Medulla oblongata (tissue), 1 donor: ENCODE data around the gene DAAM1.

Experiments used
- DNase-seq: peaks from one replicate; pipeline ENCODE4 v3.0.0-alpha.2; 2015; ENCODE audit errors: extremely low spot score

The DAAM1 gene

DNA sequence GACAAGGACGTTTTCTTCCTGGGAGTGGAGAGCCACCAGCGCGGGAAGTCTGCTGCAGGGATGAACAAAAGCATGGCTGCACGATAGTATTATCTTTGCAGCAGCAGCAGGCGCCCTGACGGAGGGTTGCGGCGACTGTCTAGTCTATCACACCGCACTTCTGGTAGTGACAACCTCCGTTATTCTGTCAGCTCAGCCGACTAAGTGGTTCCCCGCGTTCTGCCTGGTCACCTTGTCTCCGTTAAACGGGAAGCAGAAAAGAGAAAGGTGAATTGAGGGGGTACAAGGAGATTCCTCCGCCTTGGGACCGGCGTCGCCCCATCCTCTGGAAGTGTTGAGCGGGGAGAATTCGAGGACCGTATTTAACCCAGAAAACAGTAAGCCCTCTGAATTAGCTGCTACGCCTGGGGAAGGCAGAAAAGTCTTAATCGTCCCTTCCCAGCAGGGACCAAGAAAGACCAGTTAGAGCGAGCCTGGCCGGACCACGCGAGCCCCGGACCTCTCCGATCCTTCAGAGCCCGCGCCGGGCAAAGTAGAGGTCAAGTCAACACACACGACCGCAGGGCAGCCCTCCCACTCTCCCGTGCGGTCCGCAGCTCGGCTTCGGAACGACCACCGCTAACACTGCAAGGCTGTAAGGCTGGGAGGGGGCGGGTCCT lies 536 bp upstream of the DAAM1 start:
- no peak for DNase-seq

DNA sequence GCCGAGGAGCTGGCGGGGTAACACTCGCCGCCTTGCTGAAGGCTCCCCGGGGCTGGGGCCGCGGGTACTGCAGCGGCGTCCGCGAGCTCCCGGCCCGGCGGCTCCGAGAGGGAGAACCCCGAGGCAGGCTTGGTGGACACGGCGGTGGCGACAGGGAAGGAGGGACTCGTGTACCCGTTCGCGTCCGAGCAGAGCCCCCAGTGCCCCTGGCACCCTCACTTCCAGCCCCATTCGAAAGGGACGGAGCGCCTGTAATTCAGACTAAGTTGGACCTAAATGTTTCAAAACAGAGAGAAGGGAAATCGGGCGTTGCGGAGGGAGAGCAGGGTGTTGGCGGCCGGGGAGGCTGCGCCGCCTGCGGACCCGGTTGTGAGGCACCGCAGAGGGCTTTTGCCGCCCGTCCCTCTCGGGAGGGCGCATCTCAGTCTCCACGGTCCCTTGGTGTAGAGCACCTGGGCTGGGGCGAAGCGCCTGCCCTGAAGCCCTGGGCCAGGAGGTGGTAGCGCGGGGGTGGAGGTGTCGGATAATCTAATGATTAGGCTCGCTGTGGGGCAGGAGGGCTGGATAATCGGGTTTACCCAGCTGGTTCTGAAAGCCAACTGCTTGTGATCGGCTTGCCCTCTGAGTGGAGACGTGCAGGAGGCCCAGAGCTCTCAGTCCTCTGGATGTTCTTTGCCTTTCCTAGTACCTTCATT lies 771 bp downstream of the DAAM1 start:
- peak; percentile 24 for DNase-seq

DNA sequence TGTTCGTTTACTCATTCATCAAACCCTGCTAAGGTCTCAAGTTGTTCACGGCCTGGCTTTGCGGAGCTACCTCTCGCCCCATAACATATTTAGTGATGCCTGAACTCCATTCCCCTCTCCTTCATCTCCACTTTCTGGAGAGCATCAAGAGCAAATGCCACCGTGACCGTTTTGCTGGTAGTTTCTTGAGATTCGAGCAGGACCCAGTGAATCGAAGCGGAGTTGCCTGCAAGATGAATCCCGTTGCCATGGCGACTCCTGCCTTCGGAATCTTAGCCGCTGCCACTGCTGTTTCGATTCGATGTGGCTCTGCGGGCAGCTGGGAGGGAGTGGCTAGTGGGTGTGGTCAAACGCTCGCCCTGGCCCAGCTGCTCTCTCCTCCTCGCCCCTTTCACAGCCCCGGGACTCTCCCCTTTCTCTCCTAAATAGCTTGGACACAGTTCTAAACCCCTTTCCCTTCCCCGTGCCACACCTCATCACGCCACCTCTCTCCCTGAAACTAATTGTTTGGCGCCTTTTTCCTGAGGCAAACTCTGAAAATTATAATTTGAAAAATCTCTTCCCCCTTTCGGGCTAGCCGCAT lies 1.4 kb downstream of the DAAM1 start:
- peak; percentile 82 for DNase-seq

DNA sequence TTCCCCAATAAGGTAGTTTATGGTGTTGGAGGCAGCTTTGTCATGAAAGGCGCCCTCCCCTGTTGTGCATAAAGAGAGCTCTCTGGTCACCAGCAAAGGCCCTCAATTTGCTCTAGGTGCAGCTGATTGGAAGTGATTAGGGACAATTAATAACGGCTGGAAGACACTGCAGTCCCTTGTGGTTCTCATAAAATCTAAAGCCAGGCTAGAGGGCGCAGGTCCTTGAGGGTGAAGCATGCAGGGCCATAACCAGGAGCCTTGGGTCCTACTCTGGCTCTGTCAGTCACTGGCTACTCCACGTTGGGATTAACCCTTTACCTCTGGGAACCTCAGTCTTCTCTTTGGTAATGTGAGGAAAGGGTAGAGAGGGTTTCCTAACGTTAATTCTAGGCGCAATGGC lies 1.9 kb downstream of the DAAM1 start:
- peak; percentile 19 for DNase-seq

DNA sequence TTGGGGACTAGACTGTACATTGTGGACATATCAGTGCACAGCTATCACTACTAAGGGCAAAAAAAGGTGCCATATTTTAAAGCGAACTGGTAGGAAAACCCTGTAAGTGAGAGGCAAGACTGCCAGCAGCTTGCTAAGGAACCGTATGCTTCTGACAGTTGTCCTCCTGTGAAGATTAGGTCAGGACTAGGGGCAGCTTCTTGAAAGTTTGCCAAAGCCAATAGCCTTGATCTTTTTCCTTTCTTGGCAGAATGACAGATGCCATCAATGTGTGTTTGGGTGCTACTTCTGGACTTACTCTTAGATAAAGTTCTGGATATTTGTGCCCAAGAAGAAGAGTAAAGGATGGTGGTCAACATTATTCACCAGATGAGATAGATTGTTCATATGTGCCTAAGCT lies 7.4 kb downstream of the DAAM1 start:
- DNase-seq: no peak

DNA sequence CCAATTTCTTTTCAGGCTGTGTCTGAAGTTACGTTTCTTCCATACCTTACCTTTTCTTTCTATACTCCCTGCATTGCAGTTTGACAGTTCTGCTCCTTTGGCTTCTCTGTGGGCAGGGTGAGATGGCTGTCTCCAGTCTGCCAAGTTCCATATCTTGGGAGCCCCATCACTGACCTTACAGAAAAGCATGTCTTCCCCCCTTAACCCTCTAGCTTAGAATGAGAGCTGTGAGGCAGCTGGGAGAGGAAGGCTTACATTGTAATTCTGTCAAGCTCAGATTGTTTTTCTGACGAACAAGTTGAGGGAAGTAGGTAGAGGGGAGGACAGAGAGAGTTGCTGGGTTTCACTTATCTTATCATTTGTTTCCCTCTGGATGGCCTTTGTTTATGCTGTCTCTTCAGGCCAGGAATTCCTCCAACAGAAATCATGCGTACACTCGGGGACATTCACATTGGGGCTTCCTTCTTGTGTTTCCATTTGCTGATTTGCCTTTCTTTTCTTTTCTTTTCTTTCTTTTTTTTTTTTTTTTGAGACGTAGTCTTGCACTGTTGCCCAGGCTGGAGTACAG lies 9.3 kb downstream of the DAAM1 start:
- DNase-seq: no peak

DNA sequence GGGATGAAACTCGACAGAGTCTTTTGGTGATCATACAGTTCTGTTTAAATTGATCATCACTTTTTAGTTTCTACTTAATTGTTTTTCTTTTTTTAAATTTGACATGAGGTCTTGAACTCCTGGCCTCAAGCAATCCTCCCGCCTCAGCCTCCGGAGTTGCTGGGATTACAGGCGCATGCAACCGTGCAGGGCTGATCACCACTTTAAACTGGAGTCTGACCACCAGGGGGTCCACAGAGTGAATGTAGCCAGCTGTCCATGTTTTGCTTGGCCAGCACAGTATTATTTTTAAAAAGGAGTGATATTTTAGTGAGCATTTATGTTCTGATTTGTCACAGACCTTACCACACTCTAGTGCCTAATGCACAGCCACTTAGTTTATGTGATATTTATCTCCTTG lies 10.7 kb downstream of the DAAM1 start:
- DNase-seq: no peak

DNA sequence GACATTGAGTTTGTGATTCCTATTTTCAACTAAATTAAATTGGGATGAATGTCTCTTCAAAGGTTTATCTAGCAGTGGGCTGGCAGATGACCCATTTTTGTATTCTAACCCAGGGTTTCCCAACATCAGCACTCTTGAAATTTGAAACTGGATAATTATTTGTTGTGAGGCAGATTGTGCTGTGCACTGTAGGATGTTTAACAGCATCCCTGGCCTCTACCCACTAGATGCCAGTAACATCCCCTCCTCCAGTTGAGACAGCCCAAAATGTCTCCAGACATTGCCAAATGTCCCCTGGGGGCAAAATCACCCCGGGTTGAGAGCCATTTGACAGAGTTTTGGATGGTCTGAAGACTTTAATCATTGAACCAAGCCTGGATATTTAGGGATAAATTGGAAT lies 11.1 kb downstream of the DAAM1 start:
- no peak for DNase-seq

GRCh38 chr14:59200195-59200594 lies 11.7 kb downstream of the DAAM1 start:
- DNase-seq: no peak

GRCh38 chr14:59202031-59202430 lies 13.6 kb downstream of the DAAM1 start:
- no peak for DNase-seq

- no peak for DNase-seq
Observed at GRCh38 chr14:59204305-59204704, 15.8 kb downstream of the DAAM1 start.

DNA sequence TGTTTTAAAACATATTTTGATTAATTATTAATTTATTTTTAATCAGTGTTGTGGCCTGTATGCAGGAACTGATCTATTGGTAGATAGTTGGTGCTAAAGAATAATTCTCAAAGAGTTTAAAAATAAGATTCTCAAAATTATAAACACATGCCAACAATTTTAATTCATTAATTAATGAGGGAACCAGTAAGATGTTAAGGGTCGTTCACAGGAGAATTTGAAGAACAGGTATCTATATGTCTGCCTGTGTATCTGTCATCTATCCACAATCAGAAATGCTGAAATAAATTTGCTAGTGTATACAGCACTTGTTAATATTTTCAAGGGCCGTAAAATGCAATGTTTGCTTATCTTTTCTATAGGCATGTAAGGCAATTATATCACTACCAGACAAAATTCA lies 18.4 kb downstream of the DAAM1 start:
- DNase-seq: no peak

- DNase-seq: no peak
Observed at GRCh38 chr14:59207506-59207933, 19.1 kb downstream of the DAAM1 start.

DNA sequence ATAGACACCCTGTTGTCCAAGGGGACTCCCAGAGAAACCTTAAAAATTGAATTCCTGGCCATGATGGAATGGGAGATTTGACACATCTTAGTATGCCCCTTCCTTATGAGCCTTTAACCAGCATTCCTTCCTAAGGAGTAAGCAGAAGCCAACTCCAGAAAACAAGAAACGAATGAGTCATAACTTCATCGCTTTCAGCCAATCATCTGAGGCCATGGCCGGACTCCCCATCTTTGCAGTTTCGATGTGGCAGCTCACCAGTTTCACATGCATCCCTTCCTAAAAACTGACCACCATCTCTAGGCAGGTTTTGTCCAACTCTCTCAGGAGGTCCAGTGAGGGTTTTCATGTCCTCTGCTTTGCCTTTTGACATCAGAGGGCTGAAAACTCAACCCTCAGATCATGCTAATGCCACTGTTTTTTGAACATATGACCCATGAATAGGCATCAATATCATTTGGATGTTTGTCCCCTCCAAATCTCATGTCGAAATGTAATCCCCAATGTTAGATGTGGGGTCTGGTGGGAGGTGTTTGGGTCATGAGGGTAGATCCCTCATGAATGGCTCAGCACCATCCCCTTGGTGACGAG lies 19.9 kb downstream of the DAAM1 start:
- DNase-seq: no peak

GRCh38 chr14:59208954-59209353 lies 20.5 kb downstream of the DAAM1 start:
- no peak for DNase-seq

DNA sequence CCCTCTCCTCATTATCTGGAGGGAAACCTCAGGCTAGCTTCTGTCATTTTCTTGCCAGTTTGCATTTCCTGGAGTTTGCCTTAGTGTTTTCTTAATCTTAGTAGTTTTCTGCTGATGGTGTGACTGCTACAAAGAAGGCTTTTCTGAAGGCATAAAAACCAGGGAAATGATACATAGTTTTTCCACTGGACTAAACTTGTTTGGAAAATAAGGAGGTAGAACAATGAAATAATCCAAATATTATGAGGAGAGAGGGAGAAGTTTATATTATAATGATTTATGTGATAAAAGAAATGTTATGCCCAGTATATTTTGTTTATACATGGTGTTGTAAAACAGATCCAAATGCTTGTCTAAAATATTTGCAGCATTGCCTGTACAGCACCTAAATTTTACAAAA lies 22.2 kb downstream of the DAAM1 start:
- no peak for DNase-seq

GRCh38 chr14:59213368-59214315 lies 25.2 kb downstream of the DAAM1 start:
- DNase-seq: no peak

GRCh38 chr14:59214702-59215302 lies 26.3 kb downstream of the DAAM1 start:
- DNase-seq: no peak

- peak; percentile 92 for DNase-seq
Observed at GRCh38 chr14:59215322-59215721, 26.9 kb downstream of the DAAM1 start.

GRCh38 chr14:59215757-59216156 lies 27.3 kb downstream of the DAAM1 start:
- DNase-seq: no peak

DNA sequence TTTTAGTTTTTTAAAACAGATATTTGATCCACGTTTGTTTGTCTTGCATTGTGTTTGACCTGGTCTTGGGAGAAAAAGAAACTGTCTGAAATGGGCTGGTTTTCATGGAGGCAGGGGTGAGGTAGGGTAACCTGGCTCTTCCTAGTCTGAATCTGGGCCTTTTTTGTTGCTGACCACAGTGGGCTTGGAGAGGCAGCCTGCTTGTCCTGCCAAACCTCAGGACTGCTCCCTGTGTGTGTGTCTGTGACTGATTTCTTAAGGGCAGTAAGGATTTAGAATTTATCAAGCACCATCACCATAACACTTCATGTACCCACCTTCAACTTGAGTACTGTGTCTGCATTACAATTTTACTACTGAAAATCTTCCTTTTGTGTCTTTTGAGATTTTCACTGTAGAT lies 28.5 kb downstream of the DAAM1 start:
- DNase-seq: no peak
